ENCODE measurements around the gene CDC14A.

DNA sequence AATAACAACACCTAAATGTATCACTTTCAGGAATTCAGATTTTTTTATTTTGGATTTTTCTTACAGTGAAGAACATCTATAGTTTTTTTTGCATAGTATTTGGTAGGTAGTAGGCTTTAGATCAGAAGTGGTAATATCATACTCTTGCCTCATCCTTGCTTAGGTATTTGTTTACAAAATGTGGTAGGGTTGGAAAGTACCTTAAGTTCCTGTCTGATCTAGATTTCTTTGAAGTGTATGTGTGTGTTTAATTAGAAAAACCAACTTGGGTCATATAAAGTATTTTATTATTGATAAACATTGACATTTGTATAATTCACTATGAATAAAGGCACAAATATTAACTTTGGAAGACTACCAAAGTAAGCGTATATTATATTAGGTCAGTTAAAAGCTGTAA lies 100.3 kb downstream of the CDC14A start:
- TF ChIP-seq EP300 (conservative IDR thresholded peaks at IDR 0.05; ENCODE audit: poor library complexity, severe bottlenecking) (no peak), RAD21 (conservative IDR thresholded peaks at IDR 0.05) (no peak), POLR2AphosphoS5 (IDR thresholded peaks at IDR 0.05) (no peak), EZH2 (IDR thresholded peaks at IDR 0.05; ENCODE audit: borderline replicate concordance, insufficient read depth, low read length, poor library complexity, severe bottlenecking) (no peak)
- TF ChIP-seq, protein P1, sequence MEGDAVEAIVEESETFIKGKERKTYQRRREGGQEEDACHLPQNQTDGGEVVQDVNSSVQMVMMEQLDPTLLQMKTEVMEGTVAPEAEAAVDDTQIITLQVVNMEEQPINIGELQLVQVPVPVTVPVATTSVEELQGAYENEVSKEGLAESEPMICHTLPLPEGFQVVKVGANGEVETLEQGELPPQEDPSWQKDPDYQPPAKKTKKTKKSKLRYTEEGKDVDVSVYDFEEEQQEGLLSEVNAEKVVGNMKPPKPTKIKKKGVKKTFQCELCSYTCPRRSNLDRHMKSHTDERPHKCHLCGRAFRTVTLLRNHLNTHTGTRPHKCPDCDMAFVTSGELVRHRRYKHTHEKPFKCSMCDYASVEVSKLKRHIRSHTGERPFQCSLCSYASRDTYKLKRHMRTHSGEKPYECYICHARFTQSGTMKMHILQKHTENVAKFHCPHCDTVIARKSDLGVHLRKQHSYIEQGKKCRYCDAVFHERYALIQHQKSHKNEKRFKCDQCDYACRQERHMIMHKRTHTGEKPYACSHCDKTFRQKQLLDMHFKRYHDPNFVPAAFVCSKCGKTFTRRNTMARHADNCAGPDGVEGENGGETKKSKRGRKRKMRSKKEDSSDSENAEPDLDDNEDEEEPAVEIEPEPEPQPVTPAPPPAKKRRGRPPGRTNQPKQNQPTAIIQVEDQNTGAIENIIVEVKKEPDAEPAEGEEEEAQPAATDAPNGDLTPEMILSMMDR (IDR thresholded peaks at IDR 0.05; ENCODE audit: poor library complexity, severe bottlenecking): no peak
